Germinal center (tissue), 1 donor: Measurements from ENCODE around the gene KDSR.
A peak's percentile ranks its signal among the peaks of the same experiment; 100 is the strongest.

Experiments used
- DNase-seq: peaks from one replicate; pipeline ENCODE4 v3.0.0; 2012; ENCODE audit warnings: mixed read lengths, low spot score

Gene KDSR

GRCh38 chr18:63303547-63303946, 63.5 kb downstream of the KDSR start:
- DNase-seq, result no peak

DNA sequence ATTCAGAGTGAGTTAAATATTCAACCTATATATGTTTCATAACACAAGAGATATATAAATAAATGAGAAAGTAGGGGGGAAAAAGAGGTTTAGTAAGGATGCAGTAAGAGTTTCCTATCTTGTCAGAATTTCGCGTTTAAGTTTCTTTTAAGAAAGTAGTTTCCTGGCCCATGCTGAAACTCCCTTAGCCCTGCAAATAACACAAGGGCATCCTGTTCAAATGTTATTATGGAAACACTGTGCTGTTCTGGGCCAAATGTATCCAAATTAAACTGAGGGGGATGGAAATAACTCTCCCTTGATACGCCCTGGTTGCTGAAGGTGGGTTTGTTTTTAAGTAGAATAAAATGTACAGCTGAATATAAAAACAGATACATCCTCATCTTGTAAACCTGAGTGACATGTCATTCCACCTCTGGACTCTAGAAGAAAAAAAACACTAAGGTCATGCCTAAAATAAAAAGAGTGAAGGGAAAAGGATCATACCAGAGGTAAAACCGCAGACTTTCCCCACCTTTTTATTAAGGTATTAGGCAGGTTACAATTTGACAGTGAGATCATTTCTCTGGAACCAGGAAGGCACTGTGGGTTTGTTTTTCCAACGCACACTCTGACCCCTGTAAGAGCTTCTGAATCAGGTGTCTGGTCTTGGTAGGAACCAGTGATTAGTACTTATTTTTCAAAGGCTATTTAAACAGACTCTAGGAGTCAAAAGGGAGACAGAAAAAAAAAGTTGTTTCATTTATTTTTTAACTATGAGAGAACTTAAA, 64.2 kb downstream of the KDSR start:
- no peak for DNase-seq

DNA sequence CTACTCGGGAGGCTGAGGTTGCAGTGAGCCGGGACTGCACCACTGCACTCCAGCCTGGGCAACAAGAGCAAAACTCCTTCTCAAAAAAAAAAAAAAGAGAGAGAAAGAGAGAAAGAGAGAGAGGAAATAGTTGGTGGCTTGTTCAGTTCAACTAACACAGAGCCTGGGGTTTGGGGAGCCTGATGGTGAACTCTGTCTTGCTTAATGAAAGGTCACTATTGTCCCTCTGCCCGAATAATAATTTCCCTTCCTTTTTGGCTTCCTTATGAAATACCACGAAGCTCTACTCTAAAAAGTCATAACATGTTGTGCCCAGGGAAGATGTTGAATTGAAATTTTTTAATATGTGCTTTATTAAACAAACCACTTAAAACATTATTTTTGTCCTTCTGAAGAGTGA, 64.8 kb downstream of the KDSR start:
- DNase-seq, result no peak

DNA sequence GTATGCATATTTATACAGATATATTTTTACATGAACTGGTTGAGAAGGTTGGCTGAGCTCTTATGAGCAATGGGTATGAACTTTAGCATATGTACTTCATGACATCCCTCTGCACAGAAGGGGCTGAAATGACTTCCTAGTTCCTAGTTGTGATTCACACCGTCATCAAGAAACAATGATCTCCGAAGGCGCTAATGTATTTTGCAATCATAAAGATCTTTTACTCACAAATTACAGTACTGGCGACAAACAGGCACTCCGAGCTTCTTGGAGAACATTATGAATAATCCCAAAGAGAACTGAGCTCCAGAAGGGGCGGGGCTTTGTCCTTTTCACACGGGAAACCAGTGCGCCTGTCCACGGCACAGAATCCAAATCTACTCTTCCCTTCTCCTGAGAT, 65.6 kb downstream of the KDSR start:
- no peak for DNase-seq

DNA sequence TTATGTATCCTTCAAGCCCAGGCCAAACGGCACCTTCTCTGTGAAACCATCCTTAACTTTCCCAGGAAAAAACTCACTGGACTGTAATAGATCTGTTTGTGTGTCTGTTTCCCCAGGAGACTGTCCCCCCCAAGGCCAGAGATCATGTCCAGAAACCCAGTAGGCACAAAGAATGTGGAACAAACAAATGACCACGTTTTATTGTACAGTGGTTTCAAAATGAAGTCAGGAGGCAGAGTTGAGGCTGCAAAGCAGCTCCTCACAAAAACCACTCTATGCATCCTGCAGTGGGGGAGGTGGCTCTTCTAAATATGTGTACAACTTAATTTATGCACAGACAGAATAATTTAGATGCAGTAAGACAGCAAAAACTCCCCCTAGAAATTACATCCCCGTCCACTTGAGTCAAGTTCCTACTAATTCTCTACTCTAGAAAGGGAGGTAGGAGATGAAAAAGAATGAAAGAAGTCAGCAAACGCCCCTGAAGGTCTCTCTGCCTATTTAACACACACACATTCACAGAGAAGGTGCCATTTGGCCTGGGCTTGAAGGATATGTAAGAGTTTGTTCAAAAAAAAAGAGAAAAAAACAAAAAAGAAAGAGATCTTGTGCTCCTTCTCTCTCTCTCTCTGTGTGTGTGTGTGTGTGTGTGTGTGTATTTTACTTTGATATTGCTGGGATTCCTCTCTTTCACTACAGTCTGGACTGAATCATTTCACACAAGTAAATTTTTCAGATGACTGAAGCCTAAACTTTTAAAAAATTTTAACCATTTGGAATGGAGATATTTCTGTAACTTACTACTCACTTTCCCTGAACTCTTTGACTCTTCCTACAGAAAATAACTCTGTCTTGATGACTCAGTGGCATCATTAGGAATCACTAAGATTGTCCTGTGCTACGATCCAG, 66.9 kb downstream of the KDSR start:
- DNase-seq, result no peak

DNA sequence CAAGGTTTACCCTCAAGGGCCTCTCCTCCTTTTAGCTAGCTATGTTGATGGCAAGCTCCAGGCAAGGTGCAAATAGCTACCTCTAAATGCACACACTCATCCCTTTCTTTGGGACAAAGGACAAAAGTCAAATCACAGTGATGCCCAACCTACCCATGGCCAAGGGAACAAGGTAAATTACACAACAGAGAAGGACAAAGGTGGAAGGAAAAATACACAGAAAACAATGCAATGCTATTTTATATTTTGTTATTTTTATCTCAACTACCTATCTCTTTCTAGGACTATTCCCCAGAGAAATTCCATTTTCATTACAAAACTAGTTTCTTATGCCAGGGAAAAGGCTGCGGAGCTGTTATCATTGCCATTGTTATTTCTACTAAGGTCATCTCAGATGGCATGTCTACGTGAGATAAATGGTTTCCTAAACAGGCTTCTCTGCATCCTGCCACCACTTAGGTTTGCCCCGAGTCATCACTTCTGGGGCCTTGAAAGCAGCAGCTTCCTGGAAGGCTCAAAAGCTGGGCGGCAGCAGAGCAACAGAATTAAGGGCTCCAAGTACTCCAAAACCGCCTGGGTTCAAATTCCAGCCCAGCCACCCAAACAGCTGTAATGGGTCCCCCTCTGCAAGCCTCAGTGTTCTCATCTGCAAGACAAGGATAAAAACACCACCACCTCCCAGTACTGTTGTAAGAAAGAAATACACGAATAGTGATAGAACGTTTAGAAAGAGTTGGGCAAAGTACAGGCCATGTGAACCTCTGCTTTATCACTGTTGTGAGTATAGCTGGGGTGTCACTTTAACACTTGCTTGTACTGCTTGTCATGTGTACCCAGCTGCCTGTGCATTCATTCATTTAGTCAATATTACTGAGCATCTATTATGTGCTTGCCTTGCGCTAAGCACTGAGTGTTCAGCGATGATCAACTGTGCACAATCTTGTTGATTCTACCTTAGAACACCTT, 68.3 kb downstream of the KDSR start:
- no peak for DNase-seq

DNA sequence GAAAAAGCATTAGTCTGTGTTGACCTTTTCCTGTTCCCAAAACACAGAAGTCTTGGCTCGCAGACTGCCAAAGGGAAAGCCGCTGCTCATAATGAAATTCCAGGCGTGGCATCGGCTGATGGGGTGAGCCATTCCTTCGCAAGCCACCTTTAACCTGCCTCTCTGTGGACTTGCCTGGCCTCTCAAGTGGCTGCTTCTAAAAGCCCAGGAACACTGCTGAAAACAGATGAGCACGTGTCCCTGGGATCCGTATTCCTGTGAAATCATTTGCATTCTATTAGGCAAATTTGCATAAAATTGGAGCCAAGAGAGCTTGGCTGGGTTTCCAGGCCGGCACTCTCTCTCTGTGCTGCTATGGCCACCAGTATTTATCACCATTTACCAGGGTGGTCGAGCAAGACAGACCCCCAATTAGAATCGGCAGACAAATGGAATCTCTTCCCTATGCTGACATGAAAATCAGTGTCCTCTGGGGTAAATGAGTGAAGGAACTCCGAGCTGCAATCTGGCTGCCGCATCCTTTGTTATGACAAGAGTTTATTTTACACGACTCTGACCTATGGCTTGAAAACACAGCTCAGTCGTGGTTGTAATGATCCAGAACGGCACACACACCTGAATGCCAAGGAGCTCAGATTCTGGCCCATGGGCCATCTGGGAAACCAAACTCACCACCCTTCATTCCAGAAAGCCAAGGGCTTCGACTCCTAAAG, 69.2 kb downstream of the KDSR start:
- DNase-seq, result no peak

- DNase-seq, result no peak
These were observed 73.1 kb downstream of the KDSR start for GRCh38 chr18:63293935-63294334.

- DNase-seq, result peak; percentile 30
These were observed 73.9 kb downstream of the KDSR start for GRCh38 chr18:63292831-63293683.

- no peak for DNase-seq
These were observed 75.7 kb downstream of the KDSR start for GRCh38 chr18:63291278-63291677.

DNA sequence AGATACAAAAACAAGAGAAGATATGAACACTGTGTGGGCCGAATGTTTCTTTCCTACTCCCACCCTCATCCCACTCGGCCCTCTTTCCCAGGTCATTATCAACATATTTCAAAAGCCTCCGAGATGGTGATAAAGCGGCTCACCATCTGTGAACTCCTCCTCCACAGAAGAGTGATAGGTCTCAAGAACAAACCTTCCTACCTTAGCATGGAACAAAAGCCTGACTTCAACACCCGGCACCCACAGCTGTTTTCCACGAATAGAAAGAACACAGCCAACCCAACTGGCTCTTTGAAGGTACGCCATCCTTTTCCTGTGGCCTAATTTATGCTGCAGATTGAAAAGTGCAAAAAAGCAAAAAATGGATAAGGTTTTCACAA, 76.2 kb downstream of the KDSR start:
- no peak for DNase-seq

DNA sequence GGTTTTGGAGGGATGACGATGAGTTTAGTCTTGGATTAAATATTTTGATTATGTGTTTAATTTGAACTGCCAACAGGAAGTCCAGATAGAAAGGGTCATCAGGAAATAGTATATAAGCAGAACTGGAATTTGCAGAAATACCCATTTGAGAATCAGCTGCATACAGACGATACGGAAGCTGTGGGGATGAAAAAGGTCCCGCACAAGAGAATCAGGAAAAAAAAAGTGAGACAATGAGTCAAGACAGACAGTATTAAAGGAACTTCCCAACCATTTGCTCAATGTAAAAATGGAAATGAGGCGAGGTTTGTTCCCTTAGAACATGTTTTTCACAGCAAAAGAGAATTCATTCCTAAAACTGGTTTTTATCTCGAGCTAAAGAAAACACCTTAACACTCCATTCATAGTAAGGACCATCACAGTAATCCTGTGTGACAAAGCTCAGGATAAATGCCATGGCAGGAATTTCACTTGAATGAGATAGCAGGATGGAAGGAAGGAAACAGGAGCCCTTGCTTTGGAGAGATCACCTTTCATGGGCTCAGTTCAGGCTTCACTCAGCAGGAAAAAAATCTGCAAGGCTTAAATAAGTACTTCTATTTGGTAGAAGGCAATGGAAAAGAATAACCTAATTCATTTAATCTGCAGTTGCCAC, 76.7 kb downstream of the KDSR start:
- DNase-seq, result no peak

DNA sequence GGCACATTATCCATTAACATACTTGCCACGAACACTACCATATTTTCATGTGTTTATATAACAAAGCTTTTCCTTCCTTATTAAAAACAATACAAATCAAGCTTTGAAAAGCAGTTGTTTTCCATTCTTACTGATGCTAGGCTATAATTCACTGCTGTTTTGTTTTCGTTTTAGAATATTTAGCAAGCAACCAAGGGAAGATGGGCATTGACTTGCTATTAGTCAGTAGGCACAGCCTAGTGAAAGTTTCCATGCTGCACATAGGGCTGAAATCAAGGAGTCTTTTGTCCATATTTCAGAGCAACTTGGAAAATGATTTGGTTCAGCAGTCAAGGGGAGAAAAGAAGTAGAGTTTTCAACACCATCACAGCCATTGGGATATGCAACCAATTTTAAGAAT, 78.7 kb downstream of the KDSR start:
- DNase-seq, result no peak

GRCh38 chr18:63287691-63288220, 79.2 kb downstream of the KDSR start:
- no peak for DNase-seq

GRCh38 chr18:63286926-63287325, 80.1 kb downstream of the KDSR start:
- no peak for DNase-seq

DNA sequence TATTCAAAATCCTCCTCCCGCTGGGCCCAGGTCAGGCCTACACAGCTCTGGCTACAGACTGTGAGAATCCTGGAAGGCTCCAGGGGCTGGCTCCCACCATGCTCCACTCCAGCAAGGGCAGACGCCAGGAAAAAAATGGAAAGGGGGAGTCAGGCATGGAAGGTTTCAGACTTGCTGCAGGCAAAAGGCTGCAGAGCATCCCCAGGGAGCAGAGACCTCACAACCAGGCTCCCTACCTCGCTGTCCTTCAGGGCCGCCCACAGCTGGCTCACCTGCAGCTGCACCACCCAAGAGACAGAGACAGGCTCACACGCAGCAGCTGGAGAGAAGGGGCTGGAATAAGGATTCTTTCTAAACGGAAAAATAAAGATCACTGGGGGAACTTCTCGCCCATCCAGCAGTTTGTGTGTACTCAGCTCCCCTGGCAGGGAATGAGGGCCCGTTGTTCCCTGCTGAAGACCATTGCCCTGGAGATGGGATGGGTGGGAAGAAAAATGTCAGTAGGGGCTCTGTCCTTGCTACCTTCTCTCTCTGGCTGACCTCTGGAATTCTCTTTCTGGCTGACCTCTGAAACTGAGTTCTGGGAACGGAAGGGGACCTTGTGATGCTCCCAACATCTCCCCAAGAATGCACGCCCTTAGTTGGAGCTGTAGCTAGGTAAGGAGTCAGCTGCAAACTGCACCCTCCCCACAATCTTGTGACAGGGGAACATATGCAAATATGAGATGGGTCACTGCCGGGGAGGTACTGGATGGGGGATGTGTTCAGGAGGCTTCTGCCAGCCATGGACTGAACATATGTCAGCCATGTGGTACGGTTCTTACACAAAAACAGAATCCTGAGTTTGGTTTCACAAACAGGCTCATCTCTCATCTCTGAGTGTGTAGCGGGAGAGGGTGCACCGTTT, 81.9 kb downstream of the KDSR start:
- peak; percentile 54 for DNase-seq

GRCh38 chr18:63284173-63284799, 82.7 kb downstream of the KDSR start:
- no peak for DNase-seq
